HuH-7 (cell line): ENCODE measurements around the gene PPIF.

Source experiments
- DNase-seq: peaks from one replicate; pipeline ENCODE4 v3.0.0; 2011; ENCODE audit warnings: low spot score

The PPIF gene

GRCh38 chr10:79313911-79314439 lies 33.3 kb upstream of the PPIF start:
- no peak for DNase-seq

DNA sequence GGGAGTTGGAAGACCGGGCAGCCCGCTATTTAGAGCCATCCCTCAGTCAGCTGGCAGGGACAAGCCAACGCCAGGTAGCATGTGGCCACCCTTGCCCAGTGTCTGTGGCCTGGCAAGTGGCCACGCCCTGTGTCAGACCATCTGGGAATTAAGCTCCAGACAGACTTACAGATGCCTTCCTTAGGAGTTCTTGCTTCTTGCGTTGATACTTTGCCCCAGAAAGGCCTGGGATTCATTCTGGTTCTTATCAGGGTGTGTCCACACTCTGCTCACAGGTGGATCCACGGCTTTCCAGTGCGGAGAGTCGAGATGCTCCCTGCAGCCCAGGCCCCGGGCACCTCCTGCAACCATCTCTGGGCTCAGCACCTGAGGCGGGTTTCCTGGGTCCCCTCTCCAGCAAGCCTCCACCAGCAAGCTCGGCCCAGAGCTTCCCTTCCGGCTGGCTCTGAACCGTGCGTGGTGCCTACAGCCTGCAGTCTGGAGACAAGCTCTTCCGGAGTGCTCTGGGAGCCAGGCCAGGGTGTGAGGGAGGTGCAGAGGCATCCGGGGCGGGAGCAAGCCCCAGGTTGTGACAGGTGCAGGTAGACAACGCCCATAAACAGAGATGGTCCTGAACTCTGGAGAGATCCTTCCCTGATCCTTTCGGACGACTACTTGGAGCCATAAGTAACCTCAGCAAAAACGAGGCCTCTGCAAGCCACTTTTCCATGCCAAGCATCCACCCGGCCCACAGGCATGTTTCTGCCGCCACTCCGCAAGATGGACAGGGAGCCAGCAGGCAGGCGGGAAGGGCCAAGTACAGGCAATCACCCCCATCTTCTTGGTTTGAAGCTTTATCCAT lies 32.3 kb upstream of the PPIF start:
- DNase-seq, result no peak

- no peak for DNase-seq
These were observed 31.7 kb upstream of the PPIF start for GRCh38 chr10:79315602-79315920.

GRCh38 chr10:79316671-79317431 lies 30.4 kb upstream of the PPIF start:
- no peak for DNase-seq

- no peak for DNase-seq
These were observed 28.9 kb upstream of the PPIF start for GRCh38 chr10:79318369-79318768.

DNA sequence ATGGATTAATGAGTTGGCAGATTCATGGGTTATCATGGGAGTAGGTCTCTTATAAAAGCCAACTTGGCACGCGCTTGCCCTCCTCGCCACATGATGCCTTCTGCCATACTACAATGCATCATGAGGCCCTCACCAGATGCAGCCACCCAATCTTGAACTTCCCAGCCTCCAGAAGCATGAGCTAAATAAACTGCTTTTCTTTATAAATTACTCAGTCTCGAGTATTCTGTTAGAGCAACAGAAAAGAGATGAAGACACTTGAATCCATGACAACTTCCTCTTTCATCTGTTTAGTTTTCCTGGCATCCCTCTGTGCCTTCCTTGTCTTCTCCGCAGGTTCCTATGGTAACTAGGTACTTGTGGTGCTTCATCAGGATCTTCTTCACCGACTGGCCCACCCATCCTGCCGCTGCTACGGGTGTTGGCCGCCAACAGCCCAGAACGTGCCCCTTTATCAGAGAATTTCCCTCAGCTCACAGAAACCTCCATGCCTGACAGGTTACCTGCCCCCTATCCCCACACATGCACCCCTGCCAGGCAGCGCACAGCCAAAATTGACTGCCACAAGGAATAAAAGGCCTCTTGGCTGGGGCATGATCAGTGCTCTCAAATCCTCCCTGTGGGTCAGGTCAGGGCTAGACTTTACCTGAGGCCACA lies 28.0 kb upstream of the PPIF start:
- DNase-seq, result no peak

GRCh38 chr10:79320316-79320715 lies 27.0 kb upstream of the PPIF start:
- no peak for DNase-seq

- no peak for DNase-seq
These were observed 26.3 kb upstream of the PPIF start for GRCh38 chr10:79320820-79321493.

DNA sequence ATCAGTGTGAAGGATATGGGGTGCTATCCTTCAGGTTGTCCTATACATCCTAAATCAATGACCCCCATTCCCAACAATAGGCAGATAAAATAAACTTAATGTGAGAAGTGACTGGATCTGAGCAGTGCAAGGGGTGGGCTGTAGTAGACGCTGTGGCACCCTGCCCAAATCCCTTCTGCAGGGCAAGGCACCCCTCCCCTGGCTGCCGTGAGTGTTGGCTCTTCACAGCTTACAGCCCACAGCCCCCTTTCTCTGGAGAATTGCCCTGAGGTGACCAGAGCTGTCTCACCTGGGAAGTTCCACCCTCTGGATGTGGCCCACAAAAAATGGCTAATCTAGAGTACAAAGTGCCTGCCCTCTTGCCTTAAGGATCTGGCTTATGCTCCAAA lies 25.8 kb upstream of the PPIF start:
- no peak for DNase-seq

DNA sequence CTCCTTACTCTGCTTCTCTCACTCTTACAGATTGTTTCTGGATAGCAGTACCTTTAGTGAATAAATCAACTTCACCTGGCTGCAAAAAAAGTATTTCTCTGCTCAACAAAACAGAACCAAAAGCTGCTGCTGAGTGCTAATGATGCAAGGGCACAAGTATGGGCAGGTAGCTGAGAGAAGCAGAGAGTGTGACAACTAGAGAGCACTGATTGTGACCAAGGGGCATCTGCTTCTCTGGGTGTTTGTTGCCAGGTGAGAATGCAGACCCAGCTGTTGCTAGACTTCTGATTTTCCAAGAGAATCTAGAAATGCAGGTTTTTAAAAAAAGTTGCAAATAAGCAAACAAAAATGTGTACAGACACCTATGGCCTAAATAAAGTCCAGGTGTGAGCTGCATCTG lies 25.3 kb upstream of the PPIF start:
- DNase-seq, result no peak

- DNase-seq, result no peak
These were observed 24.4 kb upstream of the PPIF start for GRCh38 chr10:79322616-79323543.

- DNase-seq, result no peak
These were observed 23.7 kb upstream of the PPIF start for GRCh38 chr10:79323602-79324001.

DNA sequence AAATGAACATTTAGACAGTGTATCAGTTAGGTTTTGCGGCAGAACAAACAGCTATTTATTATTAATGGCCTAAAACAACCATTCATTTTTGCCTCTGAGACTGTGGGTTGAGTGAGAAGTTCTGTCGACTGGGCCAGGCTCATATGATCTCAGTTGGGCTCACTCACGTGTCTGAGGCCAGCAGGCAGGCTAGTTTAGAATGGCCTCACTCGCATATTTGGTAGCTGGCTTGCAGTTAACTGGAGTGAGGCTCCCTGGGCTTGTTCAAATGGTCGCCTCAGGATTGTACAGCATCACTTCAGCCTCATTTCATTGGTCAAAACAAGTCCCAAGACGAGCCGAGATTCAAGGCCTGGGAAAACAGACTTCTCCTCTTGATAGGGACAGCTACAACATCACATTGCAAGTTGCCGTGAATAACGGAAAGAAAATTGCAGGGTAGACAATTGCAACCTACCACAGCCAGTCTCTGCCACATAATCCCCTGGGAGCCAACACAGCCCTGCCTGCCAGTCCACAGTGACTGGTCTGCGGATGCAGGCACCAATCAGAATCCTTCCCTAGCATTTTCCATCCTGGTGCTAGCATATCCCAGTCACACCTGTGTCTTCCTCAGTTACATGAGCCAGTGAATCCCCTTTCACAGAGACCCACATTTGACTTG lies 23.1 kb upstream of the PPIF start:
- no peak for DNase-seq

DNA sequence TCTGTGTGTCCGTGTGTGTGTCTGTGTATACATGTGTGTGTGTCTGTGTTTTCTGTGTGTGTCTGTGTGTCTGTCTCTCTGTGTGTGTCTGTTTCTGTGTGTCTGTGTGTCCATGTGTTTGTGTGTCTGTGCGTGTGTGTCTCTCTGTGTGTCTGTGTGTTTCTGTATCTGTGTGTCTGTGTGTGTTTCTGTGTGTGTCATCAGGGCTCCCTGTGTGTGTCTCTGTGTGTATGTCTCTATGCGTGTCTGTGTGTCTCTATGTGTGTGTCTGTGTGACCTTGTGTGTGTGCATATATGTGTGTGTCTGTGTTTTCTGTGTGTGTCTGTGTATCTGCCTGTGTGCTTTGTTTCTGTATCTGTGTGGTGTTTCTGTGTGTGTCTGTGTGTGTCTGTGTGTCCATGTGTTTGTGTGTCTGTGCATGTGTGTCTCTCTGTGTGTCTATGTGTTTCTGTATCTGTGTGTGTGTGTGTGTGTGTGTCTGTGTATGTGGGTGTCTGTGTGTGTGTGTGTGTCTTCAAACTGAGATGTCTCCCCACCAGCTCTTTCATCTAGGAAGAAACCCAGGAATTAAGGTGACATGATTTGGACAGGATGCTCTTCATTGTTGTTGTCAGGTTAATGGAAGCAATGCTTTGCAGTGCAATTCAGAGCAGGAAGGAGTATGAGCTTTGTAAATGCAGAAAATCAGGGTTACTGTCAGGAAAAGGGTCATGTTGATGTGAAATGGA lies 20.7 kb upstream of the PPIF start:
- DNase-seq, result no peak

- DNase-seq, result no peak
These were observed 20.2 kb upstream of the PPIF start for GRCh38 chr10:79327090-79327457.

DNA sequence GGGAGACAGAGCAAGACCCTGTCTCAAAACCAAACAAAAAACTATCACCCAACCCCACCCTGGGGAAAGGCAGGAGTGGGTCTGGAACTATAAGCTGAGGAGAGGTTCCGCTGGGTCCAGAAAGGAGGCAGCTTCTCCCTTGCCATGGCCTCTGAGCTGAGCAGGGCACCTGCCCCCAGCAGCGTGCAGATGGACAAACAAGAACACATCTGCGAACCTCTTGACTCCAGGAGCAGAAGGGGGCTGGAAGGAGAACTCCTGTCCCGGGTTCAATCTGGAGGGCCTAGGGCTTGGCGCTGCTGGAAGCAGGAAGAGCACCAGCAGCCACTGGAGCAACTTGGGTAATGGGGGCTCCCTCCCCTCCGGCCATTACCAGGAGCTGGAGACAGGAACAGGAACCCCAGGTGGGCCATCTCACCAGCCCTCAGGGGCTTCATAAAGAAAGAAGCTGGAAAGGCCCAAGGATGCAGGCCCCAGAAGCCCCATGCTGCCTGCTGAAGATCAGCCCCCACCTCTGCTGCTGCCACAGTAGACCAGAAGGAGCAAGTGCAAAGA lies 19.0 kb upstream of the PPIF start:
- no peak for DNase-seq

DNA sequence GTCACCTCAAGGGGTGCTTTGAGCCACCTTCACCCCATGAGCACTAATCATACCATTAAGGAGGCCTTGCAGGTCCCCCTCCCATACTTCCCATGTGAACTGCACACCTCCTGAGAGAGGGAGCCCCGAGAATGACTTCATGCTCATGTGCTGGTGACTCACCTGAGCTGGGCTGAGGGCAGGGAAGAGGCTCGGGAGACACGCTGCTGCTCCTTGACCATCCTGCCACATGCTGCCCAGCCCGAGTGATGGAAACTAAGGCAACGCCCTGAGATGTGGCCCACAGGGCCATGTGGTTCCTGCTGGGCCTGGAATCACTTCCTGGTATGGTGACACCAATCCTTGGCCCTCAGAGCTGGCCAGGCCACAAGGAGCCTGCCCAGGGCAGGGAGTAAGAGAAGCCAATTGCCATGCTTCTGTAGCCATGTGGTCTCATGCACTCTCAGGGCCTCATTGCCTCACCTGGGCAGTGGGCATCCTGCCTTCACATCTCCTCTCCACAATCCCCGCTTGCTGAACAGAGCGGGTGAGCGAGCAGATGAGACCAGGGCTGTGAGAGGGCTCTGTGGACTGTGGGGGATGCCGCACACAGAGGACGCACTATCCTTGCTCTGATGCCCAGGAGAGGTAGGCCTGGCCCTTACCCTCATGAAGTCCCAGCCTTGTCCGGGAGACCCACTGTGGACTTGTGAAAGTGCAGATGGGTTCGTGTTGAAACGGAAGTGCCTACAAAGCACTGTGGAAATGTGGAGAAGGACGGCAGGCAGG lies 18.3 kb upstream of the PPIF start:
- no peak for DNase-seq

- no peak for DNase-seq
These were observed 17.7 kb upstream of the PPIF start for GRCh38 chr10:79329529-79329928.

DNA sequence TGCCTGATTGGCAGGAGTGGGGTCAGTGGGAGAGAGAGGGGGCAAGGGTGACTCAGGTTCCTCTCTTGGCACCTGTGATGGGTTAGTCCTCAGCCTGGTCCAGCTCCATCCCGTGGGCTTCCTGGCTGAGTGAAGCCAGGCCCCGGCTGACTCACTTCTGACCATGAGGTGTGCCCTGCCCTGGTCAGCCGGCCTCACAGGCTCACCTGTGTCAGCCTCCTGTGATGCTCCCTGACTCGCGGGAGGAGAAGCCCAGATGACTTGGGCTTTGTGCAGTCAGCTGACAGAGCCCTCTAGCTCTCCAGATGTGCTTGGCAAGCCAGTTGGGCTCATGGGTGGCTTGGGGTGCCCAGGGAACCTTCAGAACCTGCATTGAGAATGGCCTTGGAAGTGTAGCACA lies 16.0 kb upstream of the PPIF start:
- DNase-seq, result no peak
